PFSK-1 (cell line): ENCODE measurements around the gene INPP5J.

Experiments used
- POLR2AphosphoS5 ChIP-seq: IDR thresholded peaks from 2 replicates; pipeline ENCODE4 v1.6.1; 2012; ENCODE audit warnings: low read depth, mild to moderate bottlenecking, control low read depth, low read length, moderate library complexity
- SIN3A ChIP-seq: IDR thresholded peaks from 2 replicates; pipeline ENCODE4 v1.6.1; 2012; ENCODE audit warnings: mild to moderate bottlenecking, low read length, moderate library complexity, borderline replicate concordance; ENCODE audit not compliant: insufficient read depth
- TAF1 ChIP-seq: IDR thresholded peaks from 2 replicates; pipeline ENCODE4 v1.6.1; 2012; ENCODE audit warnings: low read length, control low read depth, borderline replicate concordance; ENCODE audit not compliant: insufficient read depth
- TF ChIP-seq, protein P1 (sequence below), 2 experiments: IDR thresholded peaks; 2 replicates each; pipeline versions ENCODE4 v1.6.1 to v1.8.0; 2011 to 2012; ENCODE audit warnings: low read depth in 2 of 2, low read length in 2 of 2, control low read depth in 1 of 2, inconsistent platforms in 1 of 2, mild to moderate bottlenecking in 1 of 2, moderate library complexity in 1 of 2; ENCODE audit not compliant: insufficient read depth in 1 of 2

DNA sequence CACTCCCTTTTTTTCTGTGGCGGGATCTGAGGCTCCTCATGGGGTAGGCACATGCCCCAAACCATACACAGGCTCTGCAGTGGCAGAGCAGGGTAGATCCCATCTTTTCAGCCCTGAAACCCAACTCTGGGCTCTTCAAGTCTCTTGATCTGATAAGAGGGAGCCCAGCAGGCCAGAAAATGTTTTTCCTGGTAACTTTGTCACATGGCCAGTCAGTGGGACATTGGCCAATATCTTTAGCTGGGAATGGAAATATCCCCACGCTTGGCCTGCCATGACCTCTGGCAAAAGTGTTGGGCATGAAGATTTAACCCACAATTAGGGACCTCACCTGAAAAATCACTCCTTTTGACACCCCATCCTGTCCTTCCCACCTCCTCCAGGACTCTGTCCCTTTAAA lies 8.1 kb downstream of the INPP5J start:
- no peak for TF ChIP-seq POLR2AphosphoS5
- no peak for TF ChIP-seq TAF1
- TF ChIP-seq, protein P1, sequence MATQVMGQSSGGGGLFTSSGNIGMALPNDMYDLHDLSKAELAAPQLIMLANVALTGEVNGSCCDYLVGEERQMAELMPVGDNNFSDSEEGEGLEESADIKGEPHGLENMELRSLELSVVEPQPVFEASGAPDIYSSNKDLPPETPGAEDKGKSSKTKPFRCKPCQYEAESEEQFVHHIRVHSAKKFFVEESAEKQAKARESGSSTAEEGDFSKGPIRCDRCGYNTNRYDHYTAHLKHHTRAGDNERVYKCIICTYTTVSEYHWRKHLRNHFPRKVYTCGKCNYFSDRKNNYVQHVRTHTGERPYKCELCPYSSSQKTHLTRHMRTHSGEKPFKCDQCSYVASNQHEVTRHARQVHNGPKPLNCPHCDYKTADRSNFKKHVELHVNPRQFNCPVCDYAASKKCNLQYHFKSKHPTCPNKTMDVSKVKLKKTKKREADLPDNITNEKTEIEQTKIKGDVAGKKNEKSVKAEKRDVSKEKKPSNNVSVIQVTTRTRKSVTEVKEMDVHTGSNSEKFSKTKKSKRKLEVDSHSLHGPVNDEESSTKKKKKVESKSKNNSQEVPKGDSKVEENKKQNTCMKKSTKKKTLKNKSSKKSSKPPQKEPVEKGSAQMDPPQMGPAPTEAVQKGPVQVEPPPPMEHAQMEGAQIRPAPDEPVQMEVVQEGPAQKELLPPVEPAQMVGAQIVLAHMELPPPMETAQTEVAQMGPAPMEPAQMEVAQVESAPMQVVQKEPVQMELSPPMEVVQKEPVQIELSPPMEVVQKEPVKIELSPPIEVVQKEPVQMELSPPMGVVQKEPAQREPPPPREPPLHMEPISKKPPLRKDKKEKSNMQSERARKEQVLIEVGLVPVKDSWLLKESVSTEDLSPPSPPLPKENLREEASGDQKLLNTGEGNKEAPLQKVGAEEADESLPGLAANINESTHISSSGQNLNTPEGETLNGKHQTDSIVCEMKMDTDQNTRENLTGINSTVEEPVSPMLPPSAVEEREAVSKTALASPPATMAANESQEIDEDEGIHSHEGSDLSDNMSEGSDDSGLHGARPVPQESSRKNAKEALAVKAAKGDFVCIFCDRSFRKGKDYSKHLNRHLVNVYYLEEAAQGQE (IDR thresholded peaks at IDR 0.05; ENCODE audit: insufficient read depth in 1 of 2, low read depth in 2 of 2, low read length in 2 of 2): no peak
- no peak for TF ChIP-seq SIN3A
